GM23338 (cell line): ENCODE measurements around the gene BPIFB1. TPM values are rescaled to one million over a fixed set of nuclear protein-coding genes. Genes with fewer than 3 reads are reported as not detected.

Experiments
- ATAC-seq: fragments of 200-7000 bp; cut with Tn5 transposase; 3 replicates; pipeline ENCODE4 v1.9.1; 2020
- DNase-seq: peaks from one replicate; pipeline ENCODE4 v3.0.0-alpha.2; 2015; ENCODE audit warnings: low spot score
- H2AFZ ChIP-seq: fragments of 200-600 bp; sonication (generic); 2 replicates; pipeline ENCODE4 v1.8.0; 2016; ENCODE audit warnings: antibody characterized with exemption, mild to moderate bottlenecking, moderate library complexity
- H3F3A ChIP-seq: fragments of 200-600 bp; sonication (generic); replicated peaks from 2 replicates; pipeline ENCODE4 v1.8.0; 2017; ENCODE audit warnings: antibody characterized with exemption, mixed run types, low read depth
- H3K27ac ChIP-seq: fragments of 200-600 bp; sonication (generic); 2 replicates; pipeline ENCODE4 v1.6.1; 2016; ENCODE audit warnings: low read depth
- H3K27me3 ChIP-seq: fragments of 200-600 bp; sonication (generic); 2 replicates; pipeline ENCODE4 v1.8.0; 2016; ENCODE audit warnings: mild to moderate bottlenecking, mixed run types, moderate library complexity; ENCODE audit not compliant: insufficient read depth
- H3K36me3 ChIP-seq: fragments of 200-600 bp; sonication (generic); 2 replicates; pipeline ENCODE4 v1.8.0; 2016; ENCODE audit warnings: mild to moderate bottlenecking; ENCODE audit not compliant: insufficient read depth
- H3K4me1 ChIP-seq: fragments of 200-600 bp; sonication (generic); 2 replicates; pipeline ENCODE4 v1.8.0; 2016; ENCODE audit warnings: mild to moderate bottlenecking, moderate library complexity; ENCODE audit not compliant: insufficient read depth
- H3K4me2 ChIP-seq: fragments of 200-600 bp; sonication (generic); 2 replicates; pipeline ENCODE4 v1.7.1; 2017; ENCODE audit warnings: mixed run types
- H3K4me3 ChIP-seq: fragments of 200-600 bp; sonication (generic); 2 replicates; pipeline ENCODE4 v1.6.1; 2016; ENCODE audit warnings: mixed run types
- H3K79me2 ChIP-seq: fragments of 200-600 bp; sonication (generic); replicated peaks from 2 replicates; pipeline ENCODE4 v1.8.0; 2017; ENCODE audit warnings: mild to moderate bottlenecking; ENCODE audit not compliant: insufficient read depth
- H3K9me2 ChIP-seq: fragments of 200-600 bp; sonication (generic); 2 replicates; pipeline ENCODE4 v1.8.0; 2017; ENCODE audit not compliant: insufficient read depth
- H4K20me1 ChIP-seq: fragments of 200-600 bp; sonication (generic); replicated peaks from 2 replicates; pipeline ENCODE4 v1.8.0; 2017; ENCODE audit warnings: mild to moderate bottlenecking; ENCODE audit not compliant: insufficient read depth
- H3K27ac Mint-ChIP-seq: 2 replicates; pipeline ENCODE4 v1.8.0; 2020; ENCODE audit warnings: inconsistent platforms, mild to moderate bottlenecking, moderate library complexity, mixed read lengths
- H3K27me3 Mint-ChIP-seq: 3 replicates; pipeline ENCODE4 v1.8.0; 2022; ENCODE audit warnings: low read depth, mild to moderate bottlenecking, moderate library complexity, mixed read lengths, inconsistent platforms; ENCODE audit not compliant: insufficient read depth, poor library complexity
- H3K36me3 Mint-ChIP-seq: 3 replicates; pipeline ENCODE4 v1.8.0; 2021; ENCODE audit warnings: low read depth, mild to moderate bottlenecking, inconsistent platforms, moderate library complexity, mixed read lengths
- H3K4me1 Mint-ChIP-seq: 3 replicates; pipeline ENCODE4 v1.8.0; 2020; ENCODE audit warnings: mild to moderate bottlenecking, inconsistent platforms, mixed read lengths
- H3K4me3 Mint-ChIP-seq: 3 replicates; pipeline ENCODE4 v1.8.0; 2021; ENCODE audit warnings: moderate library complexity, mild to moderate bottlenecking, inconsistent platforms, mixed read lengths
- H3K9me3 Mint-ChIP-seq: 3 replicates; pipeline ENCODE4 v1.8.0; 2020; ENCODE audit warnings: moderate library complexity, mild to moderate bottlenecking, inconsistent platforms, mixed read lengths
- EZH2 ChIP-seq: fragments of 200-600 bp; sonication (generic); IDR thresholded peaks from one replicate; pipeline ENCODE4 v1.8.0; 2017; ENCODE audit warnings: antibody characterized with exemption, mild to moderate bottlenecking, low read depth; ENCODE audit not compliant: unreplicated experiment
- EZH2phosphoT487 ChIP-seq: fragments of 200-600 bp; sonication (generic); IDR thresholded peaks from one replicate; pipeline ENCODE4 v1.8.1; 2018; ENCODE audit warnings: antibody characterized with exemption; ENCODE audit not compliant: unreplicated experiment
- JUNB ChIP-seq: IDR thresholded peaks from one replicate; pipeline ENCODE4 v1.6.1; 2016; ENCODE audit warnings: antibody characterized with exemption; ENCODE audit not compliant: unreplicated experiment
- POLR2AphosphoS5 ChIP-seq: IDR thresholded peaks from 2 replicates; pipeline ENCODE4 v1.6.1; 2016; ENCODE audit warnings: antibody characterized with exemption, low read depth
- STAT1 ChIP-seq: IDR thresholded peaks from one replicate; pipeline ENCODE4 v1.6.1; 2016; ENCODE audit warnings: antibody characterized with exemption; ENCODE audit not compliant: unreplicated experiment
- ZNF114 ChIP-seq: fragments of 250-450 bp; sonication (Bioruptor Pico); IDR thresholded peaks from 2 replicates; pipeline ENCODE4 v1.5.0; 2020; ENCODE audit warnings: mild to moderate bottlenecking, moderate library complexity
- ZNF331 ChIP-seq: fragments of 250-450 bp; sonication (Bioruptor Pico); IDR thresholded peaks from 2 replicates; pipeline ENCODE4 v1.5.0; 2020; ENCODE audit warnings: low read depth, mild to moderate bottlenecking, moderate library complexity
- polyA plus RNA-seq: library from polyadenylated mRNA; unstranded; fragments of >200 nt; fragmentation: Nextera tagmentation; extraction: Ambion mirVana; gene quantifications from 2 replicates; pipeline ENCODE4 v1.2.1, GENCODE V29; 2016
- total RNA-seq: library from RNA; depleted of rRNA; stranded (reverse); fragments of >200 nt; shearing (Covaris generic); gene quantifications from 2 replicates; pipeline ENCODE4 v1.2.3, GENCODE V29; 2014
- TF ChIP-seq, protein P1 (sequence below): IDR thresholded peaks from one replicate; pipeline ENCODE4 v1.6.1; 2018; ENCODE audit warnings: antibody characterized with exemption; ENCODE audit not compliant: unreplicated experiment
- TF ChIP-seq, protein P2 (sequence below), 2 experiments: fragments of 200-600 bp in 1 of 2; sonication (generic) in 1 of 2; conservative IDR thresholded peaks; 2 replicates each; pipeline versions ENCODE4 v1.5.1 to v1.6.1; 2016 to 2017; ENCODE audit warnings: antibody characterized with exemption in 2 of 2, low read depth in 2 of 2, mild to moderate bottlenecking in 2 of 2, moderate library complexity in 1 of 2
- TF ChIP-seq, protein P3 (sequence below): IDR thresholded peaks from 2 replicates; pipeline ENCODE4 v1.6.1; 2016; ENCODE audit warnings: antibody characterized with exemption

The BPIFB1 gene
- total and polyA plus RNA-seq, 2 experiments from 2014 or later: not detected

DNA sequence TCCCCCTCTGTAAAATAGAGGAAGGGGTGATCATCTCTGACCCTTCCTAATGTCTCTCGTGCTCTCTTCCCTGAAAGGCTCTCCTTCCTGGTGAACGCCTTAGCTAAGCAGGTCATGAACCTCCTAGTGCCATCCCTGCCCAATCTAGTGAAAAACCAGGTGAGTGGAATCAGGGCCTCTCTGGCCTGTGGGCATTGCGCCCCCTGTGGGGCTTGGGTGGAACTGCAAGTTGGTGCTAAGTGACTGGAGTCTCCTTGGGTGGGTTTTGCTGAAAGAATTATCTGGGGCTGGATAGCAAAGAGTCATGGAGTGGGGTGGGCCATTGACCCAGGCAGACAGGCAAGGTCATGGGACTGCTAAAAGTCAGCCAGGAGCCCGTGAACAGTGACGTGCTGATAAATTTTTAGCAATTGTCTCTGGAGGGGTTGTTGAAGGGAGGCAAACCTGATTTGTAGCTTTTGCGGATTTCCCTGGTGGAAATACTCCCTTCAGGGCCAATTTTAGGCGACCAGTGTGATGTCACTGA is 8.9 kb downstream of the BPIFB1 start:
- Mint-ChIP-seq H3K4me3 (no peak overlapping the region), H3K27ac (no peak overlapping the region), H3K9me3 (no peaks in the 10 kb centered on the region; the same call in 1 of the 3 replicates), H3K27me3 (peaks cover 6% of the 10 kb centered on the region), H3K4me1 (no peaks in the 10 kb centered on the region), H3K36me3 (no peaks in the 10 kb centered on the region)
- no peaks in the 10 kb centered on the region for H3K9me2 ChIP-seq
- H3K36me3 ChIP-seq: no peaks in the 10 kb centered on the region
- no peaks in the 10 kb centered on the region for H3K79me2 ChIP-seq
- peak; percentile 89 for DNase-seq
- H3K4me2 ChIP-seq: no peak overlapping the region
- H3K4me3 ChIP-seq: no peak overlapping the region
- H3F3A ChIP-seq: no peaks in the 10 kb centered on the region
- no peaks in the 10 kb centered on the region for H3K4me1 ChIP-seq
- ATAC-seq: peak; percentile 93
- TF ChIP-seq, protein P1, sequence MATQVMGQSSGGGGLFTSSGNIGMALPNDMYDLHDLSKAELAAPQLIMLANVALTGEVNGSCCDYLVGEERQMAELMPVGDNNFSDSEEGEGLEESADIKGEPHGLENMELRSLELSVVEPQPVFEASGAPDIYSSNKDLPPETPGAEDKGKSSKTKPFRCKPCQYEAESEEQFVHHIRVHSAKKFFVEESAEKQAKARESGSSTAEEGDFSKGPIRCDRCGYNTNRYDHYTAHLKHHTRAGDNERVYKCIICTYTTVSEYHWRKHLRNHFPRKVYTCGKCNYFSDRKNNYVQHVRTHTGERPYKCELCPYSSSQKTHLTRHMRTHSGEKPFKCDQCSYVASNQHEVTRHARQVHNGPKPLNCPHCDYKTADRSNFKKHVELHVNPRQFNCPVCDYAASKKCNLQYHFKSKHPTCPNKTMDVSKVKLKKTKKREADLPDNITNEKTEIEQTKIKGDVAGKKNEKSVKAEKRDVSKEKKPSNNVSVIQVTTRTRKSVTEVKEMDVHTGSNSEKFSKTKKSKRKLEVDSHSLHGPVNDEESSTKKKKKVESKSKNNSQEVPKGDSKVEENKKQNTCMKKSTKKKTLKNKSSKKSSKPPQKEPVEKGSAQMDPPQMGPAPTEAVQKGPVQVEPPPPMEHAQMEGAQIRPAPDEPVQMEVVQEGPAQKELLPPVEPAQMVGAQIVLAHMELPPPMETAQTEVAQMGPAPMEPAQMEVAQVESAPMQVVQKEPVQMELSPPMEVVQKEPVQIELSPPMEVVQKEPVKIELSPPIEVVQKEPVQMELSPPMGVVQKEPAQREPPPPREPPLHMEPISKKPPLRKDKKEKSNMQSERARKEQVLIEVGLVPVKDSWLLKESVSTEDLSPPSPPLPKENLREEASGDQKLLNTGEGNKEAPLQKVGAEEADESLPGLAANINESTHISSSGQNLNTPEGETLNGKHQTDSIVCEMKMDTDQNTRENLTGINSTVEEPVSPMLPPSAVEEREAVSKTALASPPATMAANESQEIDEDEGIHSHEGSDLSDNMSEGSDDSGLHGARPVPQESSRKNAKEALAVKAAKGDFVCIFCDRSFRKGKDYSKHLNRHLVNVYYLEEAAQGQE: no peak
- no peak for TF ChIP-seq EZH2phosphoT487
- TF ChIP-seq EZH2: no peak
- TF ChIP-seq STAT1: no peak
- TF ChIP-seq, protein P2, sequence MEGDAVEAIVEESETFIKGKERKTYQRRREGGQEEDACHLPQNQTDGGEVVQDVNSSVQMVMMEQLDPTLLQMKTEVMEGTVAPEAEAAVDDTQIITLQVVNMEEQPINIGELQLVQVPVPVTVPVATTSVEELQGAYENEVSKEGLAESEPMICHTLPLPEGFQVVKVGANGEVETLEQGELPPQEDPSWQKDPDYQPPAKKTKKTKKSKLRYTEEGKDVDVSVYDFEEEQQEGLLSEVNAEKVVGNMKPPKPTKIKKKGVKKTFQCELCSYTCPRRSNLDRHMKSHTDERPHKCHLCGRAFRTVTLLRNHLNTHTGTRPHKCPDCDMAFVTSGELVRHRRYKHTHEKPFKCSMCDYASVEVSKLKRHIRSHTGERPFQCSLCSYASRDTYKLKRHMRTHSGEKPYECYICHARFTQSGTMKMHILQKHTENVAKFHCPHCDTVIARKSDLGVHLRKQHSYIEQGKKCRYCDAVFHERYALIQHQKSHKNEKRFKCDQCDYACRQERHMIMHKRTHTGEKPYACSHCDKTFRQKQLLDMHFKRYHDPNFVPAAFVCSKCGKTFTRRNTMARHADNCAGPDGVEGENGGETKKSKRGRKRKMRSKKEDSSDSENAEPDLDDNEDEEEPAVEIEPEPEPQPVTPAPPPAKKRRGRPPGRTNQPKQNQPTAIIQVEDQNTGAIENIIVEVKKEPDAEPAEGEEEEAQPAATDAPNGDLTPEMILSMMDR (conservative IDR thresholded peaks at IDR 0.05; ENCODE audit: low read depth in 2 of 2): peak; percentile 97 to 99
- TF ChIP-seq ZNF114: no peak
- no peaks in the 10 kb centered on the region; the same call in 1 of the 2 replicates for H4K20me1 ChIP-seq
- H3K27me3 ChIP-seq: no peaks in the 10 kb centered on the region
- no peak overlapping the region for H2AFZ ChIP-seq
- H3K27ac ChIP-seq: no peak overlapping the region

DNA sequence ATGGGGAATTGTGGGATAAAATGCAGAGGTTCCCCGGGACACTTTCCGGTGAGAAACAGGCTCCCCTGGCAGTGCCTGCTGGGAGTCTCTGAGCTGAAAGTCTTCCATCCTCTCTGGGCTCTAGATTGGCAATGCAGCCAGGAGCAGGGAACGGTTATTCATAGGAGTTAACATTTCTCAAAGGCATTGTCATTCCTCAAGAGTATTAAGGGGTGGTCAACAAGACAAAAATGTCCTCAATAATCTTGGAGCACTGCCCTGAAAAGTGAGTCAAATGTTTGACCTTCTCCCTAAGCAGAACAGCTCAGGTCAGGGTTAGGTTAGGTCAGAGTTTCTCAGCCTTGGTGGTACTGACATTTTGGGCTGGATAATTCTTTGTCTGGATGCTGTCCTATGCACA is 13.2 kb downstream of the BPIFB1 start:
- H3K27ac ChIP-seq: no peak overlapping the region
- Mint-ChIP-seq H3K4me3 (no peak overlapping the region), H3K27me3 (peaks cover 9% of the 10 kb centered on the region), H3K9me3 (no peaks in the 10 kb centered on the region; the same call in 2 of the 3 replicates), H3K27ac (no peak overlapping the region), H3K4me1 (peaks cover 4% of the 10 kb centered on the region; the same call in 1 of the 3 replicates), H3K36me3 (no peaks in the 10 kb centered on the region)
- H3K4me1 ChIP-seq: no peaks in the 10 kb centered on the region
- no peaks in the 10 kb centered on the region for H3F3A ChIP-seq
- no peak overlapping the region for H2AFZ ChIP-seq
- no peak for ATAC-seq
- H4K20me1 ChIP-seq: no peaks in the 10 kb centered on the region; the same call in 1 of the 2 replicates
- no peak for DNase-seq
- H3K27me3 ChIP-seq: no peaks in the 10 kb centered on the region
- H3K9me2 ChIP-seq: no peaks in the 10 kb centered on the region
- H3K79me2 ChIP-seq: no peaks in the 10 kb centered on the region
- no peak overlapping the region for H3K4me2 ChIP-seq
- H3K4me3 ChIP-seq: no peak overlapping the region
- H3K36me3 ChIP-seq: no peaks in the 10 kb centered on the region
- TF ChIP-seq EZH2phosphoT487: no peak
- TF ChIP-seq ZNF331 (CRISPR knock-in tag): no peak
- no peak for TF ChIP-seq POLR2AphosphoS5
- TF ChIP-seq JUNB: no peak
- TF ChIP-seq, protein P3, sequence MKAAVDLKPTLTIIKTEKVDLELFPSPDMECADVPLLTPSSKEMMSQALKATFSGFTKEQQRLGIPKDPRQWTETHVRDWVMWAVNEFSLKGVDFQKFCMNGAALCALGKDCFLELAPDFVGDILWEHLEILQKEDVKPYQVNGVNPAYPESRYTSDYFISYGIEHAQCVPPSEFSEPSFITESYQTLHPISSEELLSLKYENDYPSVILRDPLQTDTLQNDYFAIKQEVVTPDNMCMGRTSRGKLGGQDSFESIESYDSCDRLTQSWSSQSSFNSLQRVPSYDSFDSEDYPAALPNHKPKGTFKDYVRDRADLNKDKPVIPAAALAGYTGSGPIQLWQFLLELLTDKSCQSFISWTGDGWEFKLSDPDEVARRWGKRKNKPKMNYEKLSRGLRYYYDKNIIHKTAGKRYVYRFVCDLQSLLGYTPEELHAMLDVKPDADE: no peak
- no peak for TF ChIP-seq EZH2
- TF ChIP-seq, protein P1: no peak
- no peak for TF ChIP-seq STAT1
